AG09309 (cell line): ENCODE results near the gene TSPAN2.

Source experiments
- DNase-seq: peaks from one replicate; pipeline ENCODE4 v3.0.0-alpha.2; 2010; ENCODE audit warnings: low read depth
- H3K4me3 ChIP-seq: 2 replicates; pipeline ENCODE4 v1.5.1; 2011; ENCODE audit warnings: mild to moderate bottlenecking, low read depth, low read length, moderate library complexity; ENCODE audit not compliant: control insufficient read depth
- TF ChIP-seq, protein P1 (sequence below): IDR thresholded peaks from 2 replicates; pipeline ENCODE4 v1.5.1; 2011; ENCODE audit warnings: mild to moderate bottlenecking, low read depth, low read length, inconsistent platforms; ENCODE audit not compliant: insufficient read depth, control insufficient read depth; ENCODE audit errors: missing control alignments

Gene TSPAN2

DNA sequence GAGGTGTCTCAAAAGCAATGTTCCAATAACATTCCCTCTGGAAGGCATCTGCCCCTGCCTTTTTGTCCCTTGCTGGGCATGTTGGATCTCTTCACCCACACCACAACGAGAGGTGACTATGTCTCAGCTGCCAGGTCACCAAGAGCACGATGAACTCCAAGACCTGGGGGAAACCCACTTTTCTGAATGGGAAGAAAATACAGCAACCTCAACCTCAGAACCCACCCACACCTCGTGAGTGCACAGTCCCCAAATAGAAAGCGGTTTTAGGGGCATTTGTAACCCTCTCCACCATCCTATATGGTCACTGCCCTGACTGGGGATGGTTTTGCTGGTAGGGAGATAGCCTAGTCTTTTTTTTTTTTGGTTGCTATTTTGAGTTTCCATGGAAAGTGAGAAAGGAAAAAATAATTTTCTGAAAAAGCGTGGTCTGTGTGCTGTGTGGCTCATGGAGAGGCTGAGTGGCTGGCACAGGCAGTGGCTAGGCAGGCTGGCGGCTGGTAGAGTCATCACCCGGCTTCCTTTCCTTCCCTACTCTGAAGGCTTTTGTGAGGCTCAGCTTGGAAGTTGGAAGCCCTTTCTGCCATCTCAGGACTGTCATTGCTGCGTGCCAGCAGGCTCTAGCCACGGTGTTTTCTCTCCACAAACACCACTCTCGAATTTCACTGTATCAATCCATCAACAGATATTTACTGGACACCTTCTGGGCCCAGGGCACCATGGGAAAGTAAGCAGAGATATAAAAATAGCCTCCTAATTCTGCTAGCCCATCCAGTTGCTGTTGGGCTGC, 15.8 kb downstream of the TSPAN2 start:
- DNase-seq, result no peak
- TF ChIP-seq, protein P1, sequence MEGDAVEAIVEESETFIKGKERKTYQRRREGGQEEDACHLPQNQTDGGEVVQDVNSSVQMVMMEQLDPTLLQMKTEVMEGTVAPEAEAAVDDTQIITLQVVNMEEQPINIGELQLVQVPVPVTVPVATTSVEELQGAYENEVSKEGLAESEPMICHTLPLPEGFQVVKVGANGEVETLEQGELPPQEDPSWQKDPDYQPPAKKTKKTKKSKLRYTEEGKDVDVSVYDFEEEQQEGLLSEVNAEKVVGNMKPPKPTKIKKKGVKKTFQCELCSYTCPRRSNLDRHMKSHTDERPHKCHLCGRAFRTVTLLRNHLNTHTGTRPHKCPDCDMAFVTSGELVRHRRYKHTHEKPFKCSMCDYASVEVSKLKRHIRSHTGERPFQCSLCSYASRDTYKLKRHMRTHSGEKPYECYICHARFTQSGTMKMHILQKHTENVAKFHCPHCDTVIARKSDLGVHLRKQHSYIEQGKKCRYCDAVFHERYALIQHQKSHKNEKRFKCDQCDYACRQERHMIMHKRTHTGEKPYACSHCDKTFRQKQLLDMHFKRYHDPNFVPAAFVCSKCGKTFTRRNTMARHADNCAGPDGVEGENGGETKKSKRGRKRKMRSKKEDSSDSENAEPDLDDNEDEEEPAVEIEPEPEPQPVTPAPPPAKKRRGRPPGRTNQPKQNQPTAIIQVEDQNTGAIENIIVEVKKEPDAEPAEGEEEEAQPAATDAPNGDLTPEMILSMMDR, result no peak
- no peak overlapping the region for H3K4me3 ChIP-seq

DNA sequence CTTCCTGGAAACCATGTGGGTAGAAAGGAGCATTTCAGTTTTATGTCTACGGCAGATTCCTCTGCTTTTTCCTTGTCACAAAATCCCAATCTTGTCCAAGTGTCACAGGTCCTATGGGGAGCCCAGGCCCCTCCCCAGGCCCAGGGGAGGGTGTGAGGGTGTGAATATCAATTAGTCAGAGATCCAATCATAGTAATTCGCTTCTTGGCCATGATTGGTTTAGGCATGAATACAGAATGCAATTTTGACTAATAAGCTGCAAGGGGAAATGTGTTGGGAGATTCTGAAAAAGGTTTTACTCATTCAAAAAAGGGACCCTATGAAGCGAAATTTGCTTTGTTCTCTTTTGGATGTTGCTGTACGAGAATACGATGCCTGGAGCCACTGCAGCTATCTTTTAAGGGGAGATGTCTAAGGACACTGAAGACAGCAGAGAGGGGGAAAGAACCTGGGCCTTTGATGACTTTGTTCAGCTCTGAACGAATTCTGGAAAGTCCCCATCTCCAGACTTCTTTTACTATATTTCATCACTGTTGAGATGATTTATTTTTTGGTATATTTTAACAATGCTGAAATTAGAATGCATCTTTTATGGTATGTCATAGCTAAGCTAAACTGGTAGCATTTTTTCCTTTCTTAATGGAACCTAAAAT, 18.2 kb downstream of the TSPAN2 start:
- no peak for DNase-seq
- H3K4me3 ChIP-seq, result no peak overlapping the region
- TF ChIP-seq, protein P1, result no peak

DNA sequence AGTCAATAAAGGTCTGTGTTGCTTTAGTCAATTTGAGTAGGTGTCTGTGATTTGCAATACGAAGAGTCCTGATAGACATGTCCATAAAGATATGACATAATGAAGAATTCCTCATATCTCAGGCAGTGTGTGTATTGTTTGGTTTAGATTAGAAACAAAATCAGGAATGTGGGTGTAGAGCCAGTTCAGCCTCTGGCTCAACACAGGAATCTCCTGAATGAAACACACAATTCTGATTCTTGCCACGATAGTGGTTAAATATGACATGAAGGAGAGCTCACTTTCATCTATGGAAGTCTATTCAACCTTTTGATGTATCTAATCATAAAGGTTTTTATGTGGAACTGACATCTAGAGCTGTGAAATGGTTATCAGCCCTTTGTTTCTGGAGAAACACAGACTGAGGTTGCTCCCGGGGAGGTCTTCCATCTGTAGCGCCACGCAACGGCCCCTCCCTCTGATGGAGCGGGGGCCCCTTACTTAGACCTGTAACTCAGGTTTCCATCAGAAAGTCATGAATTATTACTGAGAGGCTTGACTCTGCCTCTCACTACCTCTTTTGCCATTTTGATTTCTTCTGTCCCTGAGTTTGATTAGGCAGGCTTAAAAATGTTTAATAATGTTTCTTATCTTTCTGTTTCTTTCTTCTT, 19.5 kb downstream of the TSPAN2 start:
- TF ChIP-seq, protein P1, result no peak
- DNase-seq, result no peak
- H3K4me3 ChIP-seq, result no peak overlapping the region

DNA sequence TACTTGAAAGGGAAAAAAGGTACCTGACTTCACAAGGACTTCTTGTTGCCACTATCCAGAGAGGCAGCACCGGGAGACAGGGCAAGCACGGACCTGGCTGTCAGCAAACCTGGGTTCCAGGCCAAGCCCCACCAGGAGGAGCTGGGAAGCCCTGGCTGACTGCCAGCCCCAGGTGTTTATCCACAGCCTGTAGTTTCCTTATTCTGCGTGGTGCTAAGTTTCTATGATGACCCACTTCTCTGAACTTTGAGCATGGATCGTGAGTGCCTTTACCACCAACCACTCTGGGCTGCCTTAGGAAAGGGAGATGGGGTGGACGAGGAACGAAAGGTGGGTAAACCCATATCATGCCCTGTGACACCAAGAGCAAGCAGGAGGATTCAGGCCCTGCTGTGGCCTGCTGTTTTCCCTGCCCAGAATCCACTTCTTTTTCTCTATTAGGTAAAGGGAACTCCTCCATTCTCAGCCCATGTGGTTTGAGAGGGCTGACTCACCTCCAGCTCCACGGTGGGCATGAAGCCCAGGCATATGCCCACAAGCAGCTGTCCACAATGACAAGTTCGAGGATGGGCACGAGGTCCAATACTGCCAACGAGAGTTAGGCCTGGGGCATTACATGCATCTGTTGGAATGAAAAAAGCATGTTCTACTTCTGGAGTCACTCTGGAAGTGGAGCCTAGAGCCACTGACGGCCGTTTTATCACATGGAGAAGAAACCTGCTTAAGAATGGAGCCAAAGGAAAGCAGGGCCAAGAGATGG, 20.3 kb downstream of the TSPAN2 start:
- H3K4me3 ChIP-seq, result no peak overlapping the region
- TF ChIP-seq, protein P1, result no peak
- peak; percentile 64 for DNase-seq

DNA sequence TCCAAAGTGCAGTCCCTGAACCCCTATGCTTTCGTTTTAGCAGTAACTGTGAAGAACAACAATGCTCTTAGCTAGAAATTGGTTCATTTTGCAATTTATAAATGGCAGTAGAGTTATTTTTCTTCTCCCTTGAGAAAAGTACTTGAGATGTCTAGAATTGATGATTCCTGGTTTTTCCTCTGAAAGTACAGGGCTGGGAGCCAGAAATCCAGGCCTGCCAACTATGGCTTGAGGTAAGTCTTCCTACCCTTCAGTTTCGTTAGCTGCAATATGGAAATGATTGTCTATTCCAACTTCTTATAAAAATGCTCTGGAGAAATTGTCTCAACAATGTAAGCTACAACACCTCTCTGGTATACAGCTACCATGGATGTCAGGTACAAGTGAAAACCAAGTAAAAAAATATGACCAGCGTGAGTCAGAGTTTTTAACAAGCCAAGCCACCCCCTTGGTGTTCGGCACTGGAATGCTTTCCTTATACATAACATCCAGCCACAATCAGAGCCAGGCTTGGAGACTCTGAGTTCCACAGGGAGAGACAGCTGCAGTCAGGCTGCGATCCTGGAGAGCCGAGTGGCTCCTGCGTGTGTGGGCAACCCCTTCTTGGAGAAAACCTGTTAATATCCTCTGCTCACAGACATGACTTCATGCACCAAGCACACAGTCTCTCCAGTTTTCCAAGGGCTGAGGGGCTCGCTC, 22.0 kb downstream of the TSPAN2 start:
- TF ChIP-seq, protein P1, result no peak
- no peak for DNase-seq
- H3K4me3 ChIP-seq, result no peak overlapping the region

DNA sequence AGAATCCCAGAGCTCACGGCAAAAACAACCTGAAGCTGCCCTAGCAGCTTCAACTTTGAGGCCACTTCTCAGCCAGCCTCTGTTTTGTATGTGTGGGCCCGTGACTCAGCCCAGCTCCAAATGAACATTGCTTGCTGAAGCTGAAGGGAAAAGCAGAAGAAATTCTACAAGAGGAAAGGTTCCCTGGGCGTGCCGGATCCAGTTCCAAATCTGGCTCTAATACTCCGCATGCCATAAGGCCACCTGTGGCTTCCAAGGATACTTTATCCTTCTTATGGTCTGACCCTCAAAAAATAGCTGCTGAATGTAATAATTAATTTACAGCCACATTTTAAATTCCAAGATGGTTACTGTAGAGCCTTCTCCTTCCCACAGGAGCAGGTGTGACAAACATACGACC, 24.3 kb downstream of the TSPAN2 start:
- H3K4me3 ChIP-seq, result no peak overlapping the region
- TF ChIP-seq, protein P1, result no peak
- DNase-seq, result no peak
